Stimulated activated CD4-positive, alpha-beta T cell treated with anti-CD3 and anti-CD28 coated beads, Interleukin-12 subunit alpha, Interleukin-12 subunit beta, amount 100 ng/mL, for 48 hours (primary cell): ENCODE results near the gene WTIP.
"Not testable (repeated sequence)": the region's sequence is repeated elsewhere in the genome, so short reads cannot be mapped to it uniquely, and the experiment has no call there.

Experiments
- DNase-seq, 3 donors: peaks; one replicate each; pipeline ENCODE4 v3.0.0-alpha.2; 2020; ENCODE audit warnings: low read depth in 2 of 3, low spot score in 1 of 3

Gene WTIP

DNA sequence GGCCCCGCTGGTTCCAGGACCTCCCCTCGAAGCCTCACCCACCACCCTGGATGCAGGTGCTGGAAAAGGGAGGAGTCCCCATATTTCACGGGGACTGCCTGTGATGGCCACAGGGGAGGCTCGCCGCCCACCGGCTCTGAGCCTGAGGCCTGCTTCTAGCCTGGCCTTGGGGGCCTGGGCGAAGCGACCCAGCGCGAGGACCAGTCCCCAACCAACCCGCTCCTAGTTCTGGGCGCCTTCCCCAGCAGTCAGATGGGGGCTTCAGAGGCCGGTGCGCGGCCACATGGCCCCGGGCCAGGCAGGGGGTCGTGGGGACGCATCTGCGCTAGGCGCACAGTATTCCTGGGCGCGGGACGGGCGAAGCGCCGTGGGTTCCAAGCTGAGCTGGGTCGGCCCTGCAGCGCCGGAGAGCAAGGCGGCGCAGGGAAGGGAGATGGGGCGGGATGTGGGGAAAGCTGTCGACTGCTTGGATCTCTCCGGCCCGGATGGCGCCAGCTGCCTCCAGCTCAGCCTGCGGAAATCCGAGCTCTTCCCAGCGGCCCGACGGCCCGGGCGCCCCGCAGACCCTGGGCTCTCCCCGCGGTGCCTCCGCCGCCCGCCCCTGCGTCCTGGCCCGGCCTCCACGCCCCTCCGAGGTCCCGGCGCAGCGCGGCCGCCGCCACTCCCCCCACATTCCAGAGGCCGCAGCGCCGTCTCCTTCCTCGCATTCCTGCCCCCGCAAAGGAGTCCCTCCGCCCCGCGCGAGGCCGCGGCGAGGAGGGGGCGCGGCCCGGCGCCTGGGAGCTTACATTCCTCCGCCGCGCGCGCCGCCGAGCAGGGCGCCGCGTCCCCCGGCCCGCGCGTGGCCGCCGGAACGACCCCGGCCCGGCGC, at the start of gene WTIP:
Gene WTIP, plus strand, starts transcription at position 788 of the 871 bp plus-strand sequence. CDS start 217 bp downstream, outside the sequence.
- DNase-seq: no peak

DNA sequence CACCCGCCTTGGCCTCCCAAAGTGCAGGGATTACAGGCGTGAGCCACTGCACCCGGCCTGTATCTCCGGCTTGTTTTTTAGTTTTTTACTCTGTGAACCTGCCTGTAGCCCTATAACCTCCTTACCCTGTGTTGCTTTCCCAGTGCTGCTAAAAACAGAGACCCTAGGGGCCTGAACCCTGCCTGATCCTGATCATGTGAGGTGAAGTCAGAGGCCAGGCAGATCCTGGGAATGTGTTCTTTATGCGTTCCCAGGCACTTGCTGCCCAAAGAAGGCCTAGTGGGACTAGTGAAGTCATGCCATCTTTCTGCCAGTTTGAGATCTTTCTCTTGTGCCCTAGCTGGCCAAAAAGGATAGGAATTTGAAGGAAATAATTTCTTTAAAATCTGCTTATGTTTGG, 48.8 kb upstream of the WTIP start:
- no peak for DNase-seq

DNA sequence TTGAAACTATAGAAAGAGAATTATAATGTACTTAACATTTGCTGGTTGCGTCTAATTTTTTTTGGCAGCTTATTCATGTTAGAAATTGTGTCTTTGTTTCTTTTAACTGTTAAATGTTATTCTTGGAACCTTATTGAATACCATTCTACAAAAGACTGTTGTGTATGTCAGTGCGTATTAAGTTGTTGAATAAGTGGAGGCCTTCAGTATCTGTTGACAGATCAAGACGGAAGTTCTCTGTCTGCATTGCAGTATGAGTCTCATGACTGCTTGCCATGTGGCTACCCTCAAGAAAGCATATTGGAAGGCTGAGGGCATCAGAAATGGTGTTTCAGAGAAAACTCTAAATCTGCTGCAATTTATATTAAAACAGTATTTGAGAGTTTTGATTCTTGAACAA, 44.8 kb upstream of the WTIP start:
- no peak for DNase-seq

DNA sequence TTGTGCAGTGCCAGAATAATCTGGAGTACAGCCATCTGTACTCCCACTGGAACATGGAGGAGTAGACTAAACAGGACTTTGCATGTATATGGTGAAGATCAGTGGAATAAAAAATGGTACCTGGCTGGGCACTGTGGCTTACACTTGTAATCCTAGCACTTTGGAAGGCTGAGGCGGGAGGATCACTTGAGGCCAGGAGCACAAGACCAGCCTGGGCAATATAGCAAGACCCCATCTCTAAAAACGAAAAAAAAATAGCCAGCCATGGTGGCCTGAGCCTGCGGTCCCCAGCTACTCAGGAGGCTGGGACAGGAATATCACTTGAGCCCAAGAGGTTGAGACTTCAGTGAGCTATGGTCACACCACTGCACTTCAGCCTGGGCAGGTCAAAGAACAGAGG, 33.4 kb upstream of the WTIP start:
- no peak for DNase-seq

DNA sequence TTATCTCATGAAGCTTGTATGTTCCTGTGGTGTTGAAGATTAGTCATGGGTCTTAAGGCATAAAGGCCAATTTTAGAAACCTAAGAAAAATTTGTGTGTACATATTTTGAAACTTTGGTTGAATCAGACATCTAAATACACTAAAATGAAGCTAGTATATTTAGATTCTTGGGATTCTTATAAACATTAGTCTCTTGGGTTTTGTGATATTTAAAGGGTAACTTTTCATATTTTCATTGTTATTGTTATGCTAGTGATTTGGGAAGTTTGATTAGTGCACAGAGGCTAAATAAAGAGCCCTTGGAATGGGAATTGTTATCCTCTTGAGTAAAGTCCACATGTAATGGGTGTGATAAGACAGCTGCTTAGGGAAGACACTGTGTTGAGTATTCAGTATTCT, 28.8 kb upstream of the WTIP start:
- DNase-seq: no peak

DNA sequence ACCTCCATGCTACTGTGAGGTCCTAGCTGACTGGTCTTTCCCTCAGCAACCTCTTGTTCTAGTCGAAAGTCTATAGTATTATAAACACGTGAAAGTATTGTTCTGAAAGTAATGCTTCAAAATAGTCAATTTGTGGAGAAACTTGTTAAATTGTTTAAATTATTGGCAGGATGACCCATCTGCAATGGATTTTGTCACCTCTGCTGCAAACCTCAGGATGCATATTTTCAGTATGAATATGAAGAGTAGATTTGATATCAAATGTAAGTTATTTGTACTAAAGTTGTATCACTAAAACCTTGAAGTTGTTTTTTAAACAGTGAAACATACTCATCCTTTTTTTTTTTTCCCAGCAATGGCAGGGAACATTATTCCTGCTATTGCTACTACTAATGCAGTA, 27.5 kb upstream of the WTIP start:
- DNase-seq: no peak

DNA sequence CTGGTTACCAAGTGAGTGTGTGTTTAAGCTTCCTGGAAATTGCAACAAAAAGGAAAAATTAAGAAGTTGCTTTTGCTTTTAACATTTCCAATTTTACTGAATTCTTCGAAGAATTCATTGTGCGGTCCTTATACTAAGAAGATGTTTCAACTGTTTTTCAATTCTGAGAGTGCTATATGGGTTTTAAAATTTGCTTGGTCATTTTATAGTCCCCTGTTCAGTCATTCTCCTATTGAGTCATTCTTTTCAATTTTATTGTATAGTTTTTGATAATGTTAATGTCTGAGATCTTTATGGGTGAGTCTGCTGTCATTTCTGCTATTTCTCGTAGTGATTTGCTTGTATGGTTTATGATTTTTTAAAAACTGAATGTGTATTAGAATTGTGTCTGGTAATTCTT, 26.9 kb upstream of the WTIP start:
- no peak for DNase-seq

DNA sequence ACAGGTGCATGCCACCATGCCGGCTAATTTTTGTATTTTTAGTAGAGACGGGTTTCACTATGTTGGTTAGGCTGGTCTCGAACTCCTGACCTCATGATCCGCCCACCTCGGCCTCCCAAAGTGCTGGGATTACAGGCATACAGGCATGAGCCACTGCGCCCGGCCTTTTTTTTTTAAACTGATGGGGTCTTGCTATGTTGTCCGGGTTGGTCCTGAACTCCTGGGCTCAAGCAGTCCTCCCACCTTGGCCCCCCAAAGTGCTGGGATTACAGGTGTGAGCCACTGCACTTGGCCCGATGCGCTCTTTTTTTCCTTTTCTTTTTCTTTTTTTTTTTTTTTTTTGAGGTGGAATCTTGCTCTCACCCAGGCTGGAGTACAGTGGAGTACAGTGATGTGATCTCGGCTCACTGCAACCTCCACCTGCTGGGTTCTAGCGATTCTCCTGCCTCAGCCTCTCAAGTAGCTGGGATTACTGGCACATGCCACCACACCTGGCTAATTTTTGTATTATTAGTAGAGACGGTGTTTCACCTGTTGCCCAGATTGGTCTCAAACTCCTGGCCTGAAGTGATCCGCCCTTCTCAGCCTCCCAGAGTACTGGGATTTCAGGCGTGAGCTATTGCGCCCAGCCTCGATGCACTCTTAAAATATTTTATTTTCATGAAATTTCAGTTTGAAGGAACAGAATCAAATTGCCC, 25.6 kb upstream of the WTIP start:
- DNase-seq: not testable (repeated sequence)

DNA sequence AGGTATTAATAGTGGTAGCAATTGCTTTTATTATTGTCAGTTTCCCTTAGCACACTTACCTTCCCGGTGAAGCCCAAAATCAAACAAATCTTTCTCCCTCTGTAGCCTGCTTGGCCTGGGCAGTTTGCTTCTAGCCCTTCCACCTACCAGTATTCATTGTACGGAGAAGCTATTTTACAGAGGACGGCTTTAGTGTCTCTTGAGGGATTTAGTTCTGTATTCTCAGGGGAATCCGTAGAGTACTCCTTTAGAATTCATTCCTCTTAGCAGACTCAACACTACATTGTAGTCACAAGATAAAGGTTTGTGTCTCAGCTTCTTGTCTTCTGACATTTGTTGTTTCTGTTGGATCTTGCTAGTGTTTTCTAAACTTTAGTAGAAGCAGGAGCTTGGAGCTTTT, 24.1 kb upstream of the WTIP start:
- DNase-seq: no peak

DNA sequence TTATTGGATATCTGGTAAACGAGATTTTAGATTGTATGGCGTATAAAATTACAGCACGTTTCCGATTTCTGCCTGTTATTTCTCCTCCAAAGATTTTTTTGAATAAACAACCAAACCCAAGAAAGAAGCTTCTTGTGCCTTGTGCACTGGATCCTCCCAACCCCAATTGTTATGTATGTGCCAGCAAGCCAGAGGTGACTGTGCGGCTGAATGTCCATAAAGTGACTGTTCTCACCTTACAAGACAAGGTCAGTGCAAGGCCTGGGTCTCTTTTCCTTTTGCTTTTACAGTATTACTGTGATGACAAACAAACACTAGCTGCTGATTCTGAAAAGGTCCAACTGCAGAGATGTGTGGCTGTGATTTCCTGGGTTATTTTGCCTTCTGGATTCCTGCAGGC, 22.9 kb upstream of the WTIP start:
- no peak for DNase-seq

DNA sequence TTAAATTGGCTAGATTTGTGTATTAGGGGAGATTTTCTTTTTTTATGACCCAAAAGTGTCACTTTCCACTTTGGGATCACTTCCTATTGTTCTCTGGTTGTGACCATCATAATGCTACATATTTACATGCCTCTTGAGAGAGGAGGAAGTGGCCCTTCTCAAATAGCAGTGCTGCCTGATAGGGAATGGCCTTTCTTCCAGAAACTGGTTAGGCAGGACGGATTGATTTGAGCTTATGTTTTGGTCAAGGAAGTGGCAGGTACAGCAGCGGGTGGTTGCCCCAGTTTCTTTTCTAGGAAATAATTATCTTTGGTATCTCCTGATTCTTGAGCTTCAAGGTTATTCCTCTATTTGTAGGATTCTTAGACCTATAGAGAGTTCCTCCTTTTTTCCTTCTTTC, 21.9 kb upstream of the WTIP start:
- DNase-seq: no peak

DNA sequence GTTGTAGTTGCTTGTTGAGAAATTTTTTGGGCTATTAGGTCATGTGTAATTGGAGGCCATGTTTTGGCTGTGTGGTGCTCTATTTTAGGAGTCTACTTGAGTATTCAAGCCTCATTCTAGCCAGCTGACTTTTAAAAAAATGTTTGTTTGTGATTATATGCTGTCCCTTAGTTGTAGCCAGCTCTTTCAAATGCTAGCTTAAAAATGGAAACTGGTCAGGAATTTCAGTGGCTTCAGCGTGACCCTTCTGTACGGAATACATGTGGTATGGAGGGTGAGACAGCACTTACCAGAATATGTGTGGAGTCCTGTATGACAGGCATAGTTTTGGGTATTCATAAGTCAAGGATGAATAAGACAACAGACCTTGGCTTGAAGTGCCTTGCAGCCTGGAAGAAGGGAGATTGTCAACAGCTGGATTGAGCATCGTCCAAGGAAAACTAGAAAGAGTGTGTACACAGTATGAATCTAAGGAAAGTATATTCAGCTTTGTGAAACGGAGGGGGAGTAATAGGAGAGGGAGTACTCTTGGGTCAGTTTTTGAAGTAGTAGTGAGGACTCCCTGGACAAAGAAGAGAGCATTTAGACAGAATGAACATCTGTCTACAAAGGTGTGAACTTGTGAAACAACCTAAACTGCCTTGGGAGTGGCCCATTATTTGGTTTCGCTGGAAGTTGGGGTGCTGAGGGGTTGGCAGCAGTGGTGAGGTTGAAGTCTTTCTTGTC, 20.0 kb upstream of the WTIP start:
- no peak for DNase-seq

DNA sequence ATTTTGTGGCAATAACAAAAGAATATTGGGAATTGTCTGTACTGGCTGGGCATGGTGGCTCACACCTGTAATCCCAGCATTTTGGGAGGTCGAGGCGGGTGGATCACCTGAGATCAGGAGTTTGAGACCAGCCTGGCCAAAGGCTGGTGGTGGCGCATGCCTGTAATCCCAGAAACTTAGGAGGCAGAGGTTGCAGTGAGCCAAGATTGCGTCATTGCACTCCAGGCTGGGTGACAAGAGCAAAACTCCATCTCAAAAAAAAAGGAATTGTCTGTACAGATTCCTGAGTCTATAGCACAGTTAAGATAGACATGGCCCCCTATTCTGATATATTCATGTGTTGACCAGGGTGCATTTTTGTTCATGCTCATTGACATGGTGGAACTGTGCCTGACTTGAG, 16.8 kb upstream of the WTIP start:
- not testable (repeated sequence) for DNase-seq

DNA sequence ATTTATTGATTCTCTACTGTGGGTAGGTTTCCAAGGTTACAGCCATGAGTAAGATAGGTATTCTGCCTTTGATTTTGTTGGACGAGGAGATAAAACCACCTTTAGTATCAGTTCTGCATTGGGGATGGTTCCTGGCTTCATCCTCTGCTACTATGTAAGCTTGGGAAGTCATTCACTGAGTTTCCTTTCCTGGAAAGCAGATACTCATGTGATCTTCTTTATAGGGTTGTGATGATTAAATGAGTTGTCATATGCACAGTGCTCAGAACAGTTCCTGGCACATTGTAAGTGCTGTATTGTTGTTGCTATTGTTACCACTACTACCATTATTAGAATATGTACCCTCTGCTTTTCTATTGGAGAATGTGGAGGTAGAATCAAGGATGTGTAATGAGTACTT, 13.1 kb upstream of the WTIP start:
- no peak for DNase-seq

DNA sequence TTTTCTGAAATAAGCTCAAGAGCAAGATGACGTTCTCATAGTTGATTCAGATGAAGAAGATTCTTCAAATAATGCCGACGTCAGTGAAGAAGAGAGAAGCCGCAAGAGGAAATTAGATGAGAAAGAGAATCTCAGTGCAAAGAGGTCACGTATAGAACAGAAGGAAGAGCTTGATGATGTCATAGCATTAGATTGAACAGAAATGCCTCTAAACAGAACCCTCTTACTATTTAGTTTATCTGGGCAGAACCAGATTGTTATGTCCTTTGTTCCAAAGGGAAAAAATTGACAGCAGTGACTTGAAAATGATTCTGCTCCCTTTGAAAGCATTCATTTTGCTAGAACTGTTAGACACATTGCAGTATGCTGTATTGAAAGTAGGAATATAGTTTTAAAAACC, 12.5 kb upstream of the WTIP start:
- DNase-seq: not testable (repeated sequence)

DNA sequence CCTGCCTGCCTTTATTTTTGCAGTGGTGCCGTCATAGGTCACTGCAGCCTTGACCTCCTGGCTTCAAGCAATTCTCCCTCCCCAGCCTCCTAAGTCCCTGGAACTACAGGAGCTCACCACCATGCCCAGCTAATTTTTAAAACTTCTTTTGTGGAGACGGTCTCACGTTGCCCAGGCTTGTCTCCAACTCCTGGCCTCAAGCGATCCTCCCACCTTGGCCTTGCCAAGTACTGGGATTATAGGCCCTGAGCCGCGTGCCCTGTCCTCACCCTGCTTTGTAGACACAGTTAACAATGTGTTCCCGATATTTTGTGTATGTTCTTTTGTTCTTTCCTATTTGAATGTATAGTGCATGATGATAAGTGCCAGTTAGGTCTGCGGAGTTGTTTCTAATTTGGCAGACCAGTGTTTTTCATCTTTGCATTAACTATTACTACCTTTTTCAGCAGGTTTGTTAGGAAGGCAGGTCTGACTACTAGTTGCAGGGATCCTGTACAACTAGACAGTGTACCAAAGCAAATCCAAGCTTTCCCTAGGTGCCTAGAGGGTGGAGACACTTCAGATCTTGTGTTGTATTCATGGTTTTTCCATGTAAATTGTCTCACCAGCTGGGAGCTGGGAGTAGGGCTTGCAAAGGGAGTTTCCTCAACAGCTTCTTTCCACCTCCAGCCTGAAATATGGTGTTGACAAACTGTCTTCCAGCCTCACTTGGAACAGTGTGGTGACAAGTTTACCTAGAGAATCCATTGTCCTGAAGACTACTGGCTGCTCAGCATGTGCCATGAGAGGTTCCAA, 9.5 kb upstream of the WTIP start:
- no peak for DNase-seq

DNA sequence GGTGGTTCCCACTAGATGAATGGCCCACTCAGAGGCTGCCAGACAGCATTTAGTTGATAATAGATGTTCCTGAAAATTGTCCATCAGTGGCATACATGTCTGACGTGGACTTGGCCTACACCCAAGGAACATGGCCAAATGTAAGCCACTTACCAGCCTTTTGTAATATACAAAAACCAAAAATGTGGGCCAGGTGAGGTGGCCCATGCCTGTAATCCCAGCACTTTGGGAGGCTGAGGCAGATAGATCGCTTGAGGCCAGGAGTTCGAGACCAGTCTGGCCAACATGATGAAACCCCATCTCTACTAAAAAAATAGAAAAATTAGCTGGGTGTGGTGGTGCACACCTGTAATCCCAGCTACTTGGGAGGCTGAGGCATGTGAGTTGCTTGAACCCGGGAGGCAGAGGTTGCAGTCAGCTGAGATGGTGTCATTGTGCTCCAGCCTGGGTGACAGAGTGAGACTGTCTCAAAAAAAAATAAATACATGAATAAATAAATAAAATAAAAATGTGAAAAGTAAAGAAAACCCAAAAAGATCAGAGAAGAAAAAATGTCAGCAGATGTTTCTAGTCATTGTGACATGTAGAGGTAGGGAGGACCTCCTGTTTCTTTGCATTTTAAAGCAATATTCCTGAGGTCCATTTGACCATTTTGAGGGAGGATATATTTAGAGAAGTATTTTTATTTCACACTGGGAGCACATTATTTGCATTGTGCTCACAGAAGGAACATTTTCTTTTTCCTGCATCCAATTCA, 7.1 kb upstream of the WTIP start:
- DNase-seq: no peak

DNA sequence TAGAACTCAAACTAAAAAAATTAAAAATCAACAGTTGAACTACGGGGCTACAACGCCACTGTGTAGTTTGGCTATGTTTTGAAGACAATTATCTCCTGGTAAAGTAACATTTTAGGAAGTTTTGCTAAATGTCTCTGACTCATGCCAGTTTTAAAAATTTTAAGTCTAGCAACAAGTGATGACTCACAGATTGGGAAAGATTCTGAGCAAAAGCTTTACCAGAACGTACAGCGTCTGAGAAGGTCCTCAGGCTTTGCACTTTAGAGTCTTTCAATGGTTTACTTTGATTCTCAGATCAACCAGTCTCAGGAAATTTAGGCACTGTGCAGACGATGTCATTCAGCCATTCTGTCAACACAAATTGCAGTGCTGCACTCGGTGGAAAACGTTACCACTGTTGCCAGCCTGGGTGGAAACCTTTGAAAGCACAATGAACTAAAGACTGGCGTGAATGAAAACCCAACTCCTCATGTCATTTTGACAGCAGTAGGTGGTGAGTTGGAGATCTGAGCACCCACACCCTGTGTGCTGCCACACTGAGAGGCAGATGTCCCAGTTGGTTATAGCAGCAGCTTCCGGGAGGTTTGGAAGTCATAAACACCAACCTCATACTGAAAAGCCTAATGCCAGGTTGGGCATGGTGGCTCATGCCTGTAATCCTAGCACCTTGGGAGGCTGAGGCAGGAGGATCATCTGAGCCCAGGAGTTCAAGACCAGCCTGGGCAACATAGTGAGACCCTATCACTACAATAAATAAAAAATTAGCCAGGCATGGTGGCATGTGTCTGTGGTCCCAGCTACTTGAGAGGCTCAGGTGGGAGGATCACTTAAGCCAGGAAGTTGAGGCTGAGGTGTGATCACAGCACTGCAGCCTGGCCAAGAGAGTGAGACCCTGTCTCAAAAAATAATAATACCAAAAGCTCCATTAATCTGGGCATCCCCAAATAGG, 6.3 kb upstream of the WTIP start:
- DNase-seq: peak in 1 of 3 donors; percentile 16

DNA sequence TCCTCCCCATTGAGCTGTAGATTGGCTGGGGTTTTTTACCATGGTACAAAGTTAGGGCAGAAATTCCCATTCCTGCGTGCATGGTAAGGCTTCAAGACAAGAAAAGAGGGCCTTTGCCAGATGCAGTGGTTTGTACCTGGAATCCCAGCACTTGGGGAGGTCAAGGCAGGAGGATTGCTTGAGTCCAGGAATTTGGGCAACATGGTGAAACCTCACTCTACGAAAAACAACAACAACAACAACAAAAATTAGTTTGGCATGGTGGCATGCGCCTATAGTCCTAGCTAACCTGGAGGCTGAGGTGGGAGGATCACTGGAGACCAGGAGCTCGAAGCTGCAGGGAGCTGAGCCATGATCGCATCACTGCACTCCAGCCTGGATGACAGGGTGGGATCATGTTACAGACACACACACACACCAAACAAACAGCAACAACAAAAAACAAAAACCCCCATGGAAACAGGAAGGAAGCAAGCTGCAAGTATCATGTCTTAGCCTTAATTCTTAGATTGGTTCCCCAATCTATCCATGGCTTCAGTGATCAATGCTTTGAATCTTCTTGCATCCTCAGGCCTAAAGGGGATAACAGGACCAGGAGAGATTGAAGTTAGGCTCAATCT, 5.5 kb upstream of the WTIP start:
- no peak for DNase-seq
